Measurements from ENCODE around the gene LIMK1. TPM values are rescaled to one million over a fixed set of nuclear protein-coding genes. Genes with fewer than 3 reads are reported as not detected.
"Not testable (repeated sequence)": the region's sequence is repeated elsewhere in the genome, so short reads cannot be mapped to it uniquely, and the experiment has no call there.

The LIMK1 gene
- total RNA-seq, 1 experiment from 2014 or later = 56.3 TPM

- H3K9me3 ChIP-seq (ENCODE audit: control insufficient read depth in 1 of 2, insufficient read depth in 1 of 2, low read depth in 1 of 2, low read length in 2 of 2) = no peaks in the 10 kb centered on the region
- POLR2A ChIA-PET = no interaction called here
- BruUV-seq (replicated peaks) = no TSS peak
- intact Hi-C loops (cut with micrococcal nuclease) = no loop called here
- CTCF ChIA-PET = interaction anchor here (1.1 kb wide), 1 partner anchor 17 kb away, joined by 5 read pairs; no protein-coding TSS in a partner anchor
- H3K79me2 ChIP-seq (ENCODE audit: insufficient read depth, low read length) = no peaks in the 10 kb centered on the region
- H4K20me1 ChIP-seq (ENCODE audit: insufficient read depth) = no peaks in the 10 kb centered on the region
- H3K4me1 ChIP-seq (ENCODE audit: control insufficient read depth in 1 of 2, insufficient read depth in 2 of 2, low read length in 2 of 2) = peaks cover 0 to 14% of the 10 kb centered on the region in 2 experiments; a peak in 3 of 4 replicates
- no peak overlapping the region for H2AFZ ChIP-seq (ENCODE audit: low read depth, low read length, poor library complexity, severe bottlenecking)
- H3K9me2 ChIP-seq (ENCODE audit: insufficient read depth) = no peaks in the 10 kb centered on the region
- H3K9ac ChIP-seq (ENCODE audit: low read length) = no peak overlapping the region
- RAD21 ChIA-PET (ENCODE audit: low non-redundant PET in 1 of 2, low total read pairs in 2 of 2, uncharacterized antibody in 2 of 2, unreplicated experiment in 2 of 2) = no interaction called here
- no peak overlapping the region for H3K4me3 ChIP-seq (replicated peaks in 1 of 2; ENCODE audit: low read depth in 1 of 2, low read length in 2 of 2)
- H3K27ac ChIP-seq (ENCODE audit: low read depth, low read length) = no peak overlapping the region
- no peak for DNase-seq (ENCODE audit: low read depth, low spot score)
- H3K4me2 ChIP-seq (ENCODE audit: low read length) = no peak overlapping the region
- H3K27me3 ChIP-seq (ENCODE audit: insufficient read depth, low read length) = no peaks in the 10 kb centered on the region
- H3K36me3 ChIP-seq (ENCODE audit: control insufficient read depth in 1 of 2, insufficient read depth in 2 of 2, low read length in 2 of 2) = no peaks in the 10 kb centered on the region
- ATAC-seq = no peak
- TF ChIP-seq, protein P1, sequence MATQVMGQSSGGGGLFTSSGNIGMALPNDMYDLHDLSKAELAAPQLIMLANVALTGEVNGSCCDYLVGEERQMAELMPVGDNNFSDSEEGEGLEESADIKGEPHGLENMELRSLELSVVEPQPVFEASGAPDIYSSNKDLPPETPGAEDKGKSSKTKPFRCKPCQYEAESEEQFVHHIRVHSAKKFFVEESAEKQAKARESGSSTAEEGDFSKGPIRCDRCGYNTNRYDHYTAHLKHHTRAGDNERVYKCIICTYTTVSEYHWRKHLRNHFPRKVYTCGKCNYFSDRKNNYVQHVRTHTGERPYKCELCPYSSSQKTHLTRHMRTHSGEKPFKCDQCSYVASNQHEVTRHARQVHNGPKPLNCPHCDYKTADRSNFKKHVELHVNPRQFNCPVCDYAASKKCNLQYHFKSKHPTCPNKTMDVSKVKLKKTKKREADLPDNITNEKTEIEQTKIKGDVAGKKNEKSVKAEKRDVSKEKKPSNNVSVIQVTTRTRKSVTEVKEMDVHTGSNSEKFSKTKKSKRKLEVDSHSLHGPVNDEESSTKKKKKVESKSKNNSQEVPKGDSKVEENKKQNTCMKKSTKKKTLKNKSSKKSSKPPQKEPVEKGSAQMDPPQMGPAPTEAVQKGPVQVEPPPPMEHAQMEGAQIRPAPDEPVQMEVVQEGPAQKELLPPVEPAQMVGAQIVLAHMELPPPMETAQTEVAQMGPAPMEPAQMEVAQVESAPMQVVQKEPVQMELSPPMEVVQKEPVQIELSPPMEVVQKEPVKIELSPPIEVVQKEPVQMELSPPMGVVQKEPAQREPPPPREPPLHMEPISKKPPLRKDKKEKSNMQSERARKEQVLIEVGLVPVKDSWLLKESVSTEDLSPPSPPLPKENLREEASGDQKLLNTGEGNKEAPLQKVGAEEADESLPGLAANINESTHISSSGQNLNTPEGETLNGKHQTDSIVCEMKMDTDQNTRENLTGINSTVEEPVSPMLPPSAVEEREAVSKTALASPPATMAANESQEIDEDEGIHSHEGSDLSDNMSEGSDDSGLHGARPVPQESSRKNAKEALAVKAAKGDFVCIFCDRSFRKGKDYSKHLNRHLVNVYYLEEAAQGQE (IDR thresholded peaks at IDR 0.05; ENCODE audit: low read depth) = no peak
- TF ChIP-seq YY1 (IDR thresholded peaks at IDR 0.05; ENCODE audit: extremely low read depth, insufficient replicate concordance, low read depth, low read length) = no peak
Measured at GRCh38 chr7:74165867-74166593, 82.4 kb downstream of the LIMK1 start.

GRCh38 chr7:74167324-74167723, 83.7 kb downstream of the LIMK1 start:
- H3K36me3 ChIP-seq (ENCODE audit: control insufficient read depth in 1 of 2, insufficient read depth in 2 of 2, low read length in 2 of 2); BruUV-seq (replicated peaks); H3K9me2 ChIP-seq (ENCODE audit: insufficient read depth); H3K4me2 ChIP-seq (ENCODE audit: low read length); H3K9ac ChIP-seq (ENCODE audit: low read length); RAD21 ChIA-PET (ENCODE audit: low non-redundant PET in 1 of 2, low total read pairs in 2 of 2, uncharacterized antibody in 2 of 2, unreplicated experiment in 2 of 2); ATAC-seq; DNase-seq (ENCODE audit: low read depth, low spot score); H3K27me3 ChIP-seq (ENCODE audit: insufficient read depth, low read length); H3K4me3 ChIP-seq (replicated peaks in 1 of 2; ENCODE audit: low read depth in 1 of 2, low read length in 2 of 2); intact Hi-C loops (cut with micrococcal nuclease); H3K79me2 ChIP-seq (ENCODE audit: insufficient read depth, low read length); H4K20me1 ChIP-seq (ENCODE audit: insufficient read depth); H3K27ac ChIP-seq (ENCODE audit: low read depth, low read length); H3K9me3 ChIP-seq (ENCODE audit: control insufficient read depth in 1 of 2, insufficient read depth in 1 of 2, low read depth in 1 of 2, low read length in 2 of 2); H2AFZ ChIP-seq (ENCODE audit: low read depth, low read length, poor library complexity, severe bottlenecking): not testable (repeated sequence)
- POLR2A ChIA-PET = interaction anchor here (0.7 to 1.1 kb wide), 2 partner anchors 84 to 96 kb away, joined by 3 read pairs; partner anchors contain the start of gene LIMK1
- CTCF ChIA-PET = interaction anchor here (0.9 kb wide), 1 partner anchor 9 kb away, joined by 4 read pairs; no protein-coding TSS in a partner anchor
- H3K4me1 ChIP-seq (ENCODE audit: control insufficient read depth in 1 of 2, insufficient read depth in 2 of 2, low read length in 2 of 2) = peaks cover 5 to 25% of the 10 kb centered on the region in 2 experiments

Other genes with a start within 250 kb of the LIMK1 start
- 30.4 TPM for gene METTL27, start 241.3 kb upstream of the LIMK1 start, total RNA-seq (2021; ENCODE audit: unreplicated experiment)
- gene TMEM270, start 222.6 kb upstream of the LIMK1 start, total RNA-seq (2021; ENCODE audit: unreplicated experiment) = 1.1 TPM
- gene ELN, start 55.6 kb upstream of the LIMK1 start, total RNA-seq (2021; ENCODE audit: unreplicated experiment) = 0.17 TPM
- 384 TPM for gene EIF4H, start 90.6 kb downstream of the LIMK1 start, total RNA-seq (2021; ENCODE audit: unreplicated experiment)
- 9.4 TPM for gene LAT2, start 126.2 kb downstream of the LIMK1 start, total RNA-seq (2021; ENCODE audit: unreplicated experiment)
- 75.6 TPM for gene RFC2, start 170.6 kb downstream of the LIMK1 start, total RNA-seq (2021; ENCODE audit: unreplicated experiment)
- gene CLIP2, start 205.6 kb downstream of the LIMK1 start, total RNA-seq (2021; ENCODE audit: unreplicated experiment) = 40.1 TPM

Measured in HCT116 (cell line).